GM10248 (cell line): Measurements from ENCODE around the gene CPSF6.
"Not testable (repeated sequence)": the region's sequence is repeated elsewhere in the genome, so short reads cannot be mapped to it uniquely, and the experiment has no call there.

ENCODE experiments used
- CTCF ChIA-PET: fragments of 300-600 bp; sonication (Branson Sonifier 250); formaldehyde crosslinking; extraction: SDS; loops from one replicate; lab custom pipeline; 2021; ENCODE audit warnings: antibody characterized with exemption; lab: Yijun Ruan, JAX
- POLR2A ChIA-PET: fragments of 350-650 bp; sonication (Branson Sonifier 250); formaldehyde crosslinking; extraction: SDS; loops from one replicate; lab custom pipeline; 2020; ENCODE audit warnings: antibody characterized with exemption; lab: Yijun Ruan, JAX
- DNase-seq: peaks from one replicate; pipeline ENCODE4 v3.0.0; 2012; ENCODE audit errors: extremely low spot score
- TF ChIP-seq, protein P1 (sequence below): IDR thresholded peaks from 2 replicates; pipeline ENCODE4 v1.5.1; 2012; ENCODE audit warnings: mild to moderate bottlenecking, low read depth; ENCODE audit errors: extremely low read depth, missing control alignments, control extremely low read depth

CPSF6 gene

DNA sequence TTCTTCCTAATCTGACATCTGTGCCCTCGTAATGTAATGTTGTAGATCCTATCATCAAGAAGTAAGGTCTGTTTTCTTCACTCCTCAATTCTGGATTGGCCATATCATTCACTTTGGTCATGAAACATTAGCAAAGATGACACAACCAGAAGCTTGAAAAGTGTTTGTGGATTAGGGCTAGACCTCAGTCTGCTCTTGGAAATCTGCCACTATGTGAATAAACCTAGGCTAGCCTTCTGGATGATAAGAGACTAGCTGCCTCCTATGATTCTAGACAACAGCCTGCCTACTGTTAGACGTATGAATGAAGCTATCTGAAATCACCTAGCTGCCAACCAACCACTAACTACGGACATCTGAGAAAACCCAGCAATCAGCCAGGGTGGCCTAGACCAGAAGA lies 70.1 kb downstream of the CPSF6 start:
- DNase-seq: no peak
- CTCF ChIA-PET: interaction anchor here (1.9 kb wide), 1 partner anchor 19 kb away, joined by 7 read pairs; no protein-coding TSS in a partner anchor
- TF ChIP-seq, protein P1, sequence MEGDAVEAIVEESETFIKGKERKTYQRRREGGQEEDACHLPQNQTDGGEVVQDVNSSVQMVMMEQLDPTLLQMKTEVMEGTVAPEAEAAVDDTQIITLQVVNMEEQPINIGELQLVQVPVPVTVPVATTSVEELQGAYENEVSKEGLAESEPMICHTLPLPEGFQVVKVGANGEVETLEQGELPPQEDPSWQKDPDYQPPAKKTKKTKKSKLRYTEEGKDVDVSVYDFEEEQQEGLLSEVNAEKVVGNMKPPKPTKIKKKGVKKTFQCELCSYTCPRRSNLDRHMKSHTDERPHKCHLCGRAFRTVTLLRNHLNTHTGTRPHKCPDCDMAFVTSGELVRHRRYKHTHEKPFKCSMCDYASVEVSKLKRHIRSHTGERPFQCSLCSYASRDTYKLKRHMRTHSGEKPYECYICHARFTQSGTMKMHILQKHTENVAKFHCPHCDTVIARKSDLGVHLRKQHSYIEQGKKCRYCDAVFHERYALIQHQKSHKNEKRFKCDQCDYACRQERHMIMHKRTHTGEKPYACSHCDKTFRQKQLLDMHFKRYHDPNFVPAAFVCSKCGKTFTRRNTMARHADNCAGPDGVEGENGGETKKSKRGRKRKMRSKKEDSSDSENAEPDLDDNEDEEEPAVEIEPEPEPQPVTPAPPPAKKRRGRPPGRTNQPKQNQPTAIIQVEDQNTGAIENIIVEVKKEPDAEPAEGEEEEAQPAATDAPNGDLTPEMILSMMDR: no peak
- POLR2A ChIA-PET: no interaction called here

DNA sequence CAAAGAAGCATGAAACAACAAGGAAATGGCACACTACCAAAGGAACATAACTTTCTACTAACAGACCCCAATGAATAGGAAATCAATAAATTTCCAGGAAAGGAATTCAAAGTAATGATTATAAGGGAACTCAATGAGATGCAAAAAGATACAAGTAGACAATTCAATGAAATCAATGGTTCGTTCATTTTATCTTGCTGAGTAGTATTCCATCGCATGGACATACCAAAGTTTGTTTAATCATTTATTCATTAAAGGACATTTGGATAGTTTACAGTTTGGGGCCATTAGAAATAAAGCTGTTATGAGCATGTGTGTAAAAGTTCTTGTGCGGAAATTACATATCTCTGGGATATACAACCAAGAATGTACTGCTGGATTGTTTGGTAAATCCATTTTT lies 73.8 kb downstream of the CPSF6 start:
- no peak for DNase-seq
- ChIA-PET CTCF (no interaction called here), POLR2A (no interaction called here)
- TF ChIP-seq, protein P1: no peak

DNA sequence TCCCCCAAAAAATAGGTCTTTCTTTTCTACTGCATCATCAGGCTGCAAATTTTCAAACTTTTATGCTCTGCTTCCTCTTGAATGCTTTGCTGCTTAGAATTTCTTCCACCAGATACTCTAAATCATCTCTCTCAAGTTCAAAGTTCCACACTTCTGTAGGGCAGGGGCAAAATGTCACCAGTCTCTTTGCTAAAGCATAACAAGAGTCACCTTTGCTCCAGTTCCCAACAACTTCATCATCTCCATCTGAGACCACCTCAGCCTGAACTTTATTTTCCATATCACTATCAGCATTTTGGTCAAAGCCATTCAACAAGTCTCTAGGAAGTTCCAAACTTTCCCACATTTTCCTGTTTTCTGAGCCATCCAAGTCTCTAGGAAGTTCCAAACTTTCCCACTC lies 77.4 kb downstream of the CPSF6 start:
- CTCF ChIA-PET, POLR2A ChIA-PET, DNase-seq: not testable (repeated sequence)

DNA sequence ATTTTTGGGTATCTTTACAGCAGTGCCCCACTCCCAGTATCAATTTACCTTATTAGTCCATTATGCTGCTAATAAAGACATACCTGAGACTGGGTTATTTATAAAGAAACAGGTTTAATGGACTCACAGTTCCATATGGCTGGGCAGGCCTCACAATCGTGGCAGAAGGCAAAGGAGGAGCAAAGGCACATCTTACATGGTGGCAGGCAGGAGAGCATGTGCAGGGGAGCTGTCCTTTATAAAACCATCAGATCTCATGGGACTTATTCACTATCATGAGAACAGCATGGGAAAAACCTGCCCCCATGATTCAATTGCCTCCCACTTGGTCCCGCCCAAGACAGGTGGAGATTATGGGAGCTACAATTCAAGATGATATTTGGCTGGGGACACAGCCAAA lies 77.9 kb downstream of the CPSF6 start:
- POLR2A ChIA-PET, DNase-seq: not testable (repeated sequence)
- CTCF ChIA-PET: interaction anchor here (1.2 kb wide), 1 partner anchor 18 kb away, joined by 3 read pairs; no protein-coding TSS in a partner anchor

DNA sequence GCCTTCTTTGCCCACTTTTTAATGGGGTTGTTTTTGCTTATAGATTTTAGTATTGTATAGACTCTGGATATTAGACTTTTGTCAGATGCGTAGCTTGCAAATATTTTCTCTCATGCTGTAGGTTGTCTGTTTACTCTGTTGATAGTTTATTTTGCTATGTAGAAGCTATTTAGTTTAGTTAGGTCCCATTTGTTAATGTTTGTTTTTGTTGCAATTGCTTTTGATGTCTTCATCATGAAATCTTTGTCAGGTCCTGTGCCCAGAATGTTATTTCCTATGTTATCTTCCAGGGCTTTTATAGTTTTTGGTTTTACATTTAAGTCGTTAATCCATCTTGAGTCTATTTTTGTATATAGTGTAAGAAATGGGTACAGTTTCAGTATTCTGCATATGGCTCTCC lies 78.9 kb downstream of the CPSF6 start:
- ChIA-PET CTCF (interaction anchor here (1.2 kb wide), 1 partner anchor 19 kb away, joined by 3 read pairs; no protein-coding TSS in a partner anchor), POLR2A (no interaction called here)
- TF ChIP-seq, protein P1: no peak
- DNase-seq: no peak

DNA sequence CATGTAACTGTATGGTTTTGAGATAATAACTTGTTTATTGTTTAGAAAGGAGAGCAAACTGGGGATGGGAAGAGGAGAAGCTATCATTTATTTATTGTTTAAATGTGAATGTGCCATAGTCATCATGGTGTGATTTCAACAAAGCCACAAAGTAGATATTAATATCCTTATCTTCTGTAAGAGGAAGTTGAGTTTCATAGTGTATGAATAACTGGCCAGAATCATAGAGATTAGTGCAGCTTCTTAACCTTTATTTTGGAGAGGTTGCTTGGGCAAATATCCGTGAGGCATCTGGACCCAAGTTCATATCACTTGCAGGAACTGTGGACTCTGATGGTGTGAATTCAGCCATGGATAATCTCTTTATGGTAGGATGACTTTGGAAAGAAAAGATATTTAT lies 82.0 kb downstream of the CPSF6 start:
- TF ChIP-seq, protein P1: no peak
- POLR2A ChIA-PET: no interaction called here
- no peak for DNase-seq
- CTCF ChIA-PET: interaction anchor here (2.7 kb wide), 1 partner anchor 28 kb away, joined by 8 read pairs; no protein-coding TSS in a partner anchor
